Measurements from ENCODE around the gene AFAP1.

The AFAP1 gene

GRCh38 chr4:7828793-7829301 is 110.8 kb downstream of the AFAP1 start:
- H3K27ac ChIP-seq: peak overlapping the region; percentile 100
- no peak overlapping the region for H3K4me3 ChIP-seq (ENCODE audit: low read depth, low read length)
- peak; percentile 91 for DNase-seq
- TF ChIP-seq CTCF (IDR thresholded peaks at IDR 0.05; ENCODE audit: low read depth, low read length, missing control alignments): no peak
- H3K36me3 ChIP-seq (replicated peaks): peaks cover 53% of the 10 kb centered on the region
- no peaks in the 10 kb centered on the region for H3K27me3 ChIP-seq (replicated peaks)
- in situ Hi-C loops (cut with HindIII; ENCODE audit: low pct_ligation_motif_present, low sequenced_read_pairs): no loop called here

GRCh38 chr4:7828011-7828720 is 111.5 kb downstream of the AFAP1 start:
- no peak for TF ChIP-seq CTCF (IDR thresholded peaks at IDR 0.05; ENCODE audit: low read depth, low read length, missing control alignments)
- in situ Hi-C loops (cut with HindIII; ENCODE audit: low pct_ligation_motif_present, low sequenced_read_pairs): no loop called here
- Histone ChIP-seq H3K4me3 (ENCODE audit: low read depth, low read length) (peak overlapping the region; percentile 21), H3K36me3 (replicated peaks) (peaks cover 58% of the 10 kb centered on the region), H3K27me3 (replicated peaks) (no peaks in the 10 kb centered on the region), H3K27ac (peak overlapping the region; percentile 100)
- DNase-seq: peak; percentile 99

GRCh38 chr4:7827566-7827965 is 112.1 kb downstream of the AFAP1 start:
- no peak overlapping the region for H3K4me3 ChIP-seq (ENCODE audit: low read depth, low read length)
- peaks cover 55% of the 10 kb centered on the region for H3K36me3 ChIP-seq (replicated peaks)
- H3K27me3 ChIP-seq (replicated peaks): no peaks in the 10 kb centered on the region
- H3K27ac ChIP-seq: peak overlapping the region; percentile 100
- TF ChIP-seq CTCF (IDR thresholded peaks at IDR 0.05; ENCODE audit: low read depth, low read length, missing control alignments): no peak
- DNase-seq: no peak
- in situ Hi-C loops (cut with HindIII; ENCODE audit: low pct_ligation_motif_present, low sequenced_read_pairs): no loop called here

- no peak overlapping the region for H3K4me3 ChIP-seq (ENCODE audit: low read depth, low read length)
- no peaks in the 10 kb centered on the region for H3K27me3 ChIP-seq (replicated peaks)
- H3K36me3 ChIP-seq (replicated peaks): peaks cover 50% of the 10 kb centered on the region
- DNase-seq: no peak
- peak overlapping the region; percentile 100 for H3K27ac ChIP-seq
- no peak for TF ChIP-seq CTCF (IDR thresholded peaks at IDR 0.05; ENCODE audit: low read depth, low read length, missing control alignments)
- in situ Hi-C loops (cut with HindIII; ENCODE audit: low pct_ligation_motif_present, low sequenced_read_pairs): no loop called here
Measured at GRCh38 chr4:7826909-7827306, 112.8 kb downstream of the AFAP1 start.

GRCh38 chr4:7826176-7826908 is 113.3 kb downstream of the AFAP1 start:
- no peak for TF ChIP-seq CTCF (IDR thresholded peaks at IDR 0.05; ENCODE audit: low read depth, low read length, missing control alignments)
- in situ Hi-C loops (cut with HindIII; ENCODE audit: low pct_ligation_motif_present, low sequenced_read_pairs): no loop called here
- Histone ChIP-seq H3K27ac (no peak overlapping the region), H3K27me3 (replicated peaks) (no peaks in the 10 kb centered on the region), H3K36me3 (replicated peaks) (peaks cover 48% of the 10 kb centered on the region), H3K4me3 (ENCODE audit: low read depth, low read length) (no peak overlapping the region)
- no peak for DNase-seq

All from brain microvascular endothelial cell (primary cell).